Measurements from ENCODE around the gene CACNA1C. TPM values are rescaled to one million over a fixed set of nuclear protein-coding genes. Genes with fewer than 3 reads are reported as not detected.

Gene CACNA1C
- total RNA-seq, 1 donor from 2014 or later = 20.0 TPM

DNA sequence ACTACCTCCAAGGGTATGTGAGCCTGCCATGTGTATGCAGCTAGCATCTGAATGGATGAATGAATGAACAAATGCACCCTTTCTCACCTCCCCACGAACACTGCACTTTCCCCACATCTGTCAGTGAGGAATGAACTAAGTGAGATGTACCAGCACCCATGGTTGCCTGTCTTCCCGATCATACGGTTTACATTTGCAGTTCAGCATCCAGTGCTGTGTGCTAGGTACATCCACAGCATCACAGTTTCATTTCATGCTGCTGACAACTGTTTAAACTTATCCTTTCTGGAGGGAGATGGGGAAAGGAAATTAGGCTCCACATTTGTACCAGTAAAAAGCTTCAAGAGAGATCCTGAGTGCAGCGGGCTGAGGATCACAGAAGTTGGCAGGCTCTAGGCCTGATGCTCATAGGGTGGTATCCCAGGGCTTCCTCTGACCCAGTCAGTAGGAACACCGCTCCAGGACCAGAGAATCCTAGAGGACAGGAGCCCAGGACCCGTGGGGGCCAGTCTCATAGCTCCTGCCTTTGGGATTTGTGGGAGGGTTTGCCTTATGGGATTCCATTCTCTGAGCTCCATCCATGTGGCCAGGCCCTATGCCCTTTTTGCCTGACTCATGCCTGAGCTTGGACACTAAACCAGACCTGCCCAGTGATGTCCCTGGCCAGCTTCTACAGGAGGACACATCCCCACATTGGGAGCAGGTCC, 294.5 kb downstream of the CACNA1C start:
- FAIRE-seq = no peak
- no peak for DNase-seq (ENCODE audit: low spot score in 2 of 2)

DNA sequence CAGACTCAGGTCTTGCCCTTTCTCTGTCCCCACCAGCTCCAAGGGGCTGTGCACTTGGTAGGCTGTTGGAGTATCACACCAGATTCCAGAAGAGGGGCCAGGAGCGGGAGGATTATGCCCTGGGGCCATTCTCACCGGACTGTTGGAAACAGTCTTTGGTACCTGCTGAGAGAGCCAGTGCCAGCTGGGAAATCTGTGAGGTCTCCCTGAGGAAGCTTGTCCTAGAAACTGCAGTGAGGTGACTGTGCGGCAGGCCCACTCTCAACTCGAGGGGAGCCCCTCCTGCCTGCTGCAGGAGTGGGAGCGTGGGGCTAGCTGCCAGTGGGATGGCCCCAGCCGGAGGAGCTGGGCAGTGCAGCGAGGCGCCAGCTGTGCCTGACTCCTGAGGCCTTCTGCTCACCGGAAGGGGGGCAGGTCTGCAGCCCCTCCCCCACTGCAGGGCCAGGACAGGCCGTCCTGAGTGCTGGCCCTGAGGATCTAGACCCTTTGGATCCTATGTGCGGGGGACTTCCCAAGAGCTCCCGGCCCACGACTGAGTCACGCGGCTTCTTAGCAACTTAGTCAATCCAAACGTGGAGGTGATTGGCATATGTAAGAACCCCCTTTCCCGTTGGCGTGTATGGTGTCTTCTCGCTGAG, 295.2 kb downstream of the CACNA1C start:
- DNase-seq (ENCODE audit: low spot score in 2 of 2) = no peak
- FAIRE-seq = no peak

DNA sequence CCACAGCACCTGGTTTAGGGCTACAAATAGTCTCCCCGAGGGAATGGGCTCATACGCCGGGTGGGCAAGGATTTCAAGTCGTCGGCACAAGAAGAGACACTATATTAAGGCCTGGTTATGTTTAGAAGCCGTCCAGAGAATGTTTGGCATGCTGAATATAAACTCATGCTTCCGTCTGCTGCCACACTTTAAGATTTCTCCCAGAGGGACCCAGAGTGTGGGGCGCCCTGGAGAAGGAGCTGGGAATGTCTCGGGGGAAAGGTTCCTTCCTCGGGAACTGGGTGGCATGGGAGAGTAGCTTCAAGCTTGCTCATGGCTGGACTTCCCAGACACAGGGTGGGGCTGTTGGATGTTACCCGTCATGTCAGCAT, 295.7 kb downstream of the CACNA1C start:
- no peak for FAIRE-seq
- no peak for DNase-seq (ENCODE audit: low spot score in 2 of 2)

DNA sequence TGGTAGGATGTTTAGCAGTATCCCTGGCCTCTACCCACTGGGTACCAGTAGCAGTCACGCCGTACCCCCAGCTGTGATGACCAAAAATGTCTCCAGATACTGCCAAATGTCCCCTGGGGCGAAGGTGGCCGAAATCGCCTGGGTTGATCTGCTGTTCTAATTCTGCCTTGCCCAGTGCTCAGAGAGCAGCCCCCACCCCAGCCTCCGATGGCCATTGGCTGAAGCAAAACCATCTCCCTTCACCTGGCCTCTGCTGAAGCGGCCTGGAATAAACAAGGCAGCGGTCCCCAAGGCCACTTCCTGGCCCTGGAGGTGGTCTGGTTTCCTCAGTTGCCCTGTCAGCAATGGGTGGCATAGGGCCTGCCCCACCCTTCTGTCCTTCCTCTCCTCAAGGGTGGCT, 298.4 kb downstream of the CACNA1C start:
- DNase-seq (ENCODE audit: low spot score in 2 of 2) = no peak
- FAIRE-seq = no peak

GRCh38 chr12:2352203-2352602, 299.4 kb downstream of the CACNA1C start:
- DNase-seq (ENCODE audit: low spot score in 2 of 2) = no peak
- FAIRE-seq = no peak

DNA sequence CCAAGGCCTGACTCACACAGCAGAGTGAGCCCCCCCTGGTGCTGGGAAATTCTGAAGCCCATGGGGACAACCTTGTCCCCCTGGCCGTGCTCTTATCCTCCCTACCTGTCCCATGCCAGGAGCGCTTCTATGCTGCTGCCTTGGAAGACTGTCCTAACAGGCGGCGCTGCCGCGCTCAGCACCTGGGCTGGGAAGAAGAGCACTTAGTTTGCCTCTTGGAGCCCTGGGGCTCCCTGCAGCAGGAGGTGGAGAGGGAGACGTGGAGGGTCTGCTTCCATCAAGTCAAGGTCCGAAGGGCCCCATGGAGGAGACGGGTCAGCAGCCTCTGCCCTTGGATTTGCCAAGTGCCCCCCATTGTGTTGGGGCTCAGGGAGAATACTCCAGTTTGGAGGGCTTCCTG, 300.5 kb downstream of the CACNA1C start:
- DNase-seq (ENCODE audit: low spot score in 2 of 2) = no peak
- FAIRE-seq = no peak

DNA sequence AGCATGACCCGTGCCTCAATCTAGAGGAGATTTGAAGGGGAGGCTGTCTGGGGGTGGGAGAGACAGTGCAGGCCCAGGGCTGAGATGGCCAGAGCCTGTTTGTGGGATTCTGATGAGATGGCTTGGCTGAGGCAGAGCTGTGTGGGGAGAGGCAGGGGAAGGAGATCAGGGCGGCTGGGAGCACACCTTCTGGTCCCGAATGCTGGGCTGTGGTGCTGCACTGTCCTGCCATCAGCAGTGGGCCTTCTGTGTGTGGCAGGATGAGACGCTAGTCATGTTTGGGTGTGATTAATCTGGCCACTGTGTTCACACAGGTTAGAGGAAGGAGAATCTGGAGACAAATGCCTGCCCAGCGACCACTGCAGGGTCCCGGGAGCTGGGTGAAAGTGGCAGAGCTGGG, 300.9 kb downstream of the CACNA1C start:
- no peak for FAIRE-seq
- no peak for DNase-seq (ENCODE audit: low spot score in 2 of 2)

DNA sequence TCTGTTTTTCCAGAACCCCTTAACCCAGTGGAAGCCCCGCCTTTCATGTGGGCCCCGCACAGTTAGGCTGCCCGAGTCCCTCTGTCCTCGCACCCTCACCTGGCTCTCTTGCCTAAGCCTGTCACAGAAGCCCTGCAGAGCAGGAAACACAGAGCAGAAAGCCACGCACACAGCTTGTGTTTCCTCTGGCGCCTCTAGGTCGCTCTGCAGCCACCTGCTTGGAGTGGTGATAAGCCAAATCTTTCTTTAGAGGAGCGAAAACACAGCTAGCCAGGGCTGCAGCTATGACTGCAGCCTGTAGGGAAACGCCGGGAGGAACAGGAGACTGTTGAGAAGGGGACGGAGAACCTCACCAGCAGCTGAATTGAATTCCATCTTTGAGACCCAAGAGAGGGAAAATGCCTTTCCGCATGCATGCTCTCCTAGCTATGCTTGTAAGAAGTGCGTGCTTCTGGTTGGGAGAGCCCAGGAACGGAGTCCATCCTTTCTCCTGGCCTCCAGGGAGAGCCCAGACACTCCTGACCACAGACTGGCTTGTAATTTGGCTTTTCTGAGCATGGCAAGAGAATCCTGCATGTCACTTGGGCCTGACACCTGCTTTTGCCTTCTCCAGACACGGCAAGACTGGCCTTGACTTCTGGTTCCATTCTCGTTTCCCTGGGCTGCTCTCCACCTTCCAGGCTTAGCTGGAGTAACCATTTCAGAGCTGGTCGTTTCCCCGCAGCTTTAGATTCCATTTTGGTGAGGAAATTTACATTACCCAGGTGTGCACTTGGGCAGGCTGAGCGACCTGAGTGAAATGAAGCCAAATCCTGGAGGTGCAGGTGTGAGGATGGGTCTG, 301.6 kb downstream of the CACNA1C start:
- FAIRE-seq (no peak), DNase-seq (ENCODE audit: low spot score in 2 of 2) (no peak)

- no peak for FAIRE-seq
- no peak for DNase-seq (ENCODE audit: low spot score in 2 of 2)
Observed at GRCh38 chr12:2355198-2355597, 302.4 kb downstream of the CACNA1C start.

- no peak for DNase-seq (ENCODE audit: low spot score in 2 of 2)
- FAIRE-seq = no peak
Observed at GRCh38 chr12:2355604-2356003, 302.8 kb downstream of the CACNA1C start.

DNA sequence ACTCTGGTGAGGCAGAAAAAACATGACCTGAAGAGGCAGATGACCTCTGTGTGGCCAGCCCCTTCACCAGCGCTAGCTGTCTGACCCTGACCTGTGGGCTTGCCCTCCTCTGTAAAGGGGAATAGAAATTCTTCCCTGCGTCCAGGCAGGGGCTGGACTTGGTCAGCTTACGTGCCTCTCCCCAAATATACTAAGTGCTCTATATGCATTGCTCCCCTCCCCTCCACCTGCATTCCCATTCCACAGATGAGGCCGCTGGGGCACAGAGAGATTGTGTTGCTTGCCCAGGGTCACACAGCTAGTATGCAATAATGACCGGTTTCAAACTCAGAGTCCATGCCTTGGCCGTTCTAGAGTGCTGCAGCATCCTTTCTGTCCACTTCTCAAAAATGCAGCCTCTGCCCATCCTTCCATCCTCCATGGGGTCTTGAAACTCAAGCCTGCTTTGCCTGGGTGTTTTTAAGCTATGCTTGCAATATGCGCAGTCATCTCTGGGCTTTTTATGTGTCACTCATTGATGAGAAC, 303.9 kb downstream of the CACNA1C start:
- FAIRE-seq = no peak

GRCh38 chr12:2358986-2359658, 306.3 kb downstream of the CACNA1C start:
- no peak for FAIRE-seq
- DNase-seq (ENCODE audit: low spot score in 2 of 2) = no peak

More for the DNA sequence above, 303.9 kb downstream of the CACNA1C start:
- no peak for DNase-seq (ENCODE audit: low spot score in 2 of 2)

GRCh38 chr12:2359725-2360629, 307.2 kb downstream of the CACNA1C start:
- no peak for FAIRE-seq
- DNase-seq (ENCODE audit: low spot score in 2 of 2) = no peak

DNA sequence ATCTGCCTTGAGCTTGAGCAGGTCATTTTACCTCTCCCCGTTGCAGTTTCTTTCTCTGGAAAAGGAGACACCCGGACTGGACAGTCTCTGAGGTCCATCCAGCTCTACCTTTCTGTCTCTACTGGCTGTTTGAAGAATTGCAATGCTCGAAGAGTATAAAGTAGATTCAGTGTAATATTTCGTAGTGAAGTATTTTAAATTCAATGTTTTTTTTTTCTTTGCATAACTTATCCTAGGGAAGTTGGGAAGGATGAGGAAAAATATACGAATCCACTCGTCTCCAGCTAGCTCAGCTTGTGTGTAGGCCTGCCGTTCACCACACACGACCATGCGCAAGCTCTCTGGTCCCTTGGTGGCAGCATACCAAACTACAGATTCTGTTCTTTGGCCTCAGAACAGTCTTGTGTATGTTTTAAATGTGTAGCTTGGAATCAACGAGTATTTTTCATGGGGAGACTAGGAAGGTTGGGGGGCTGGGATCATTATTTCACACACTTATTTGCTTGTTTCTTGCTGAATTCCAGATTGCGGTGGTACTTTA, 307.9 kb downstream of the CACNA1C start:
- DNase-seq (ENCODE audit: low spot score in 2 of 2) = no peak
- no peak for FAIRE-seq

DNA sequence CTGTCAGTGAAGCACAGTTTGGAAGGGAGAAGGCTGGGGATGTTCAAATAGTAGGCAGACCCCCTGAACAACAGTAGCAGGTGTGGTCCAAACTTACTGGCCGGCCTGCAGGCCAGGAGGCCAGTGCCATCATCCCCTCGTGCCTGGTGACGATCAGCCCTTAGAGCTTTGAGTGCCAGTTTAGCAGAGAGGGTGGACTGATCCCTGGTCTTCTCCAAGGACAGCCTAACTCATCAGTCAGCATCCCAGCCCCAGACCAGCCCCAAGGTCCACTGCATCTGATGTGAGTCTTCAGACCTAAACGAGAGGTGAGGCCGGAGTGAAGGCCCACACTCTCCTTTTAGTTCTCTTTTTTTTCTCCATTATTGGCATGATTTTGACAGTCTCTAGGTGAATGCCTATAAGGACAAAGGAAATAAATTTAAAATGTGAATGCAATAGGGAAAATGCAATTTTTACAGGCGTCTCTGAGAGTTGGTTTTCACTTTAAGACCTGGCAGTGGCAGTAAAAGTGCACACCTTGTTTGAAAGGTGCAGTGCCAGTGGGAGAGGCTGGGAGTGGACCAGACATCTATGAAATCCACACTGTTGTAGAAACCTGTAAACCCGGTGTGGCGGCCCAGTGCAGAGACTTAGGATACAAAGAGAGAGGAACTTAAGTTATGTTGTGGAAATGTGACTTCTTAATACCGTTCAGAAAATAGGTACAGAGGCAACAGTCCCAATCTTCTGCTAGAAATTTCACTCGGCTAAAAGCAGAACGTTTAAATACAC, 311.2 kb downstream of the CACNA1C start:
- FAIRE-seq = no peak
- DNase-seq (ENCODE audit: low spot score in 2 of 2) = no peak

DNA sequence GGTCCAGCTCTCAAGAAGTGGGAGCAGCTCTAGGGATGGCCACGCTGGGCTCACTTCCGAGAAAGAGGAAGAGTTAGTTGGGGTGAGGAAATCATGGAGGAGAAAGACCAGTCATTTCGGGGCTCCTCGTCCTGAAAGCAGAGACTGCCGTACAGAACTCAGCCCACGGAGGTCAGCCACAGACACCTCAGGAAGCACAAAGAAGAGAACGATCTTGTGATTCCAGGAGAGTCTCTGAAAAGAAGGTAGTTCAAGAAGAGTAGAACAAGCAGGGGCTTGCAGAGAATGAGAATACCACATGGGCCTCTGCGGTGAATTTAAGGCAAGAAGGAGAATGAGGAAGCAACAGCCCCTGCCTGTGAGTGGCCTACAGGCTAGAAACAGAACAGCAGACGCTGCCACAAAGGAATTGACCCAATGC, 311.9 kb downstream of the CACNA1C start:
- DNase-seq (ENCODE audit: low spot score in 2 of 2) = no peak
- FAIRE-seq = no peak

DNA sequence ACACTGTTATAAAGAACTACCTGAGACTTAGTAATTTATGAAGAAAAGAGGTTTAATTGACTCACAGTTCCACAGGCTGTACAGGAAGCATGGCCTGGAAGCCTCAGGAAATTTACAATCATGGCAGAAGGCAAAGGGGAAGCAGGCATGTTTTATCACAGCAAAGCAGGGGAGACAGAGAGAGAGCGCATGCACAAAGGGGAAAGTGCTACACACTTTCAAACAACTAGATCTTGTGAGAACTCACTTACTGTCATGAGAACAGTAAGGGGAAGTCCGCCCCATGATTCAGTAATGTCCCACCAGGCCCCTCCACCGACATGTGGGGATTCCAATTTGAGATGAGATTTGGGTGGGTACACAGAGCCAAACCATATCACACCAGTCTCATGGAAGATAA, 313.9 kb downstream of the CACNA1C start:
- DNase-seq (ENCODE audit: low spot score in 2 of 2) (no peak), FAIRE-seq (no peak)

GRCh38 chr12:2372178-2372577, 319.4 kb downstream of the CACNA1C start:
- no peak for DNase-seq (ENCODE audit: low spot score in 2 of 2)
- no peak for FAIRE-seq

GRCh38 chr12:2372735-2373134, 319.9 kb downstream of the CACNA1C start:
- no peak for DNase-seq (ENCODE audit: low spot score in 2 of 2)
- FAIRE-seq = no peak
